Measurements from ENCODE around the gene LCE7A. TPM values are rescaled to one million over a fixed set of nuclear protein-coding genes. Genes with fewer than 3 reads are reported as not detected.

The LCE7A gene
- total and polyA plus RNA-seq, 10 of the 15 experiments (the other 5 are each of a cell fraction or from before 2014, with no cell fraction given), result not detected

DNA sequence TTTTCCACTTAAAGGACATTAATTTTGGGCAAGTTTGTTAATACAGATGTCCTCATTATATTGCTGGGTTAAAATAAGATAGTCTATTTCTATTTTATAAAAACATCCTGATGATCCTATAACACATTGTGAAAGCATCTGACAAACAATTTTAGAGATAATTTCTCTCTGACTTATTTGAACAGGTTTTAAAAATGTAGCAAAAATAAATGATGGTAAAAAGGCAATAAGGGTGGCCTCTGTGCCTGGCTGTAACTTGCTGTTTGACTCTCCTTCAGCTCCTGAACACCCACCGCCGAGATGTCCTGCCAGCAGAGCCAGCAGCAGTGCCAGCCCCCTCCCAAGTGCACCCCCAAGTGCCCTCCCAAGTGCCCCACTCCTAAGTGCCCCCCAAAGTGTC is 32.6 kb upstream of the LCE7A start, which contains the start of gene LCE1A (continued):
- TF ChIP-seq, protein P1, sequence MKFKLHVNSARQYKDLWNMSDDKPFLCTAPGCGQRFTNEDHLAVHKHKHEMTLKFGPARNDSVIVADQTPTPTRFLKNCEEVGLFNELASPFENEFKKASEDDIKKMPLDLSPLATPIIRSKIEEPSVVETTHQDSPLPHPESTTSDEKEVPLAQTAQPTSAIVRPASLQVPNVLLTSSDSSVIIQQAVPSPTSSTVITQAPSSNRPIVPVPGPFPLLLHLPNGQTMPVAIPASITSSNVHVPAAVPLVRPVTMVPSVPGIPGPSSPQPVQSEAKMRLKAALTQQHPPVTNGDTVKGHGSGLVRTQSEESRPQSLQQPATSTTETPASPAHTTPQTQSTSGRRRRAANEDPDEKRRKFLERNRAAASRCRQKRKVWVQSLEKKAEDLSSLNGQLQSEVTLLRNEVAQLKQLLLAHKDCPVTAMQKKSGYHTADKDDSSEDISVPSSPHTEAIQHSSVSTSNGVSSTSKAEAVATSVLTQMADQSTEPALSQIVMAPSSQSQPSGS (IDR thresholded peaks at IDR 0.05; ENCODE audit: low read length), result no peak
- TF ChIP-seq RB1 (IDR thresholded peaks at IDR 0.05; ENCODE audit: borderline replicate concordance) (no peak), ZNF217 (IDR thresholded peaks at IDR 0.05) (no peak), SUPT20H (IDR thresholded peaks at IDR 0.05; ENCODE audit: borderline replicate concordance, control insufficient read depth, low read depth, low read length) (no peak), POLR2A (IDR thresholded peaks at IDR 0.05; ENCODE audit: low read depth, low read length) (no peak)
- TF ChIP-seq, protein P2, sequence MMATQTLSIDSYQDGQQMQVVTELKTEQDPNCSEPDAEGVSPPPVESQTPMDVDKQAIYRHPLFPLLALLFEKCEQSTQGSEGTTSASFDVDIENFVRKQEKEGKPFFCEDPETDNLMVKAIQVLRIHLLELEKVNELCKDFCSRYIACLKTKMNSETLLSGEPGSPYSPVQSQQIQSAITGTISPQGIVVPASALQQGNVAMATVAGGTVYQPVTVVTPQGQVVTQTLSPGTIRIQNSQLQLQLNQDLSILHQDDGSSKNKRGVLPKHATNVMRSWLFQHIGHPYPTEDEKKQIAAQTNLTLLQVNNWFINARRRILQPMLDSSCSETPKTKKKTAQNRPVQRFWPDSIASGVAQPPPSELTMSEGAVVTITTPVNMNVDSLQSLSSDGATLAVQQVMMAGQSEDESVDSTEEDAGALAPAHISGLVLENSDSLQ (IDR thresholded peaks at IDR 0.05), result no peak

DNA sequence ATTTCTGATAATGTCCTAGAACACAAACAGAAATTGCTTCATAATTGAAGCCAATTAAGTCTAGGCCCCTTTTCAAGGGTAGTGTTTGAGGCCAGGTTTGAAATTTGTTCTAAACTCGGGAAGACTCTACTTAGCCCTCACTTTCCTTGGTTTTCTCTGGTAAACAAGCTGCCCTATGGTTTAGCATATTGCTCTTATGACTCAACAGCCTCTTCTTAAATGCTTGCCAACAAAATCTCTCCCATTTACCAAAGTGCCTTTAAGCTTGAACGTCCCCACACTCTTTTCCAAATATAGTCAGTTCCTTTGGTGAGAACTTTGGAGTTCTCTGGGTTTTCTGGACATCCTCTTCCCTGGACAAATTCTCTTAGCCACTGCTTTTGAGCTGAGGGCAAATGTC is 22.9 kb upstream of the LCE7A start:
- ATAC-seq (no peak), DNase-seq (ENCODE audit: low read depth, low spot score) (no peak), FAIRE-seq (no peak)
- ChIA-PET RAD21 (ENCODE audit: unreplicated experiment) (no interaction called here), CTCF (no interaction called here), SMC1A (ENCODE audit: uncharacterized antibody, unreplicated experiment) (no interaction called here), POLR2A (no interaction called here)
- no TSS peak for BruUV-seq (replicated peaks)
- no peaks in the 10 kb centered on the region for H3K27me3 ChIP-seq (replicated peaks in 1 of 2; ENCODE audit: control insufficient read depth in 2 of 2, insufficient read depth in 2 of 2, low read length in 1 of 2)
- H3K4me3 ChIP-seq, result no peak overlapping the region
- H2AFZ ChIP-seq (ENCODE audit: control insufficient read depth, low read depth, low read length), result no peak overlapping the region
- in situ Hi-C loops (cut with MboI), result no loop called here
- intact Hi-C loops (cut with micrococcal nuclease; ENCODE audit: unreplicated experiment), result no loop called here
- H3K9ac ChIP-seq (ENCODE audit: control insufficient read depth, insufficient read depth, low read length), result no peak overlapping the region
- no peaks in the 10 kb centered on the region for H4K20me1 ChIP-seq (ENCODE audit: control insufficient read depth, insufficient read depth)
- no peaks in the 10 kb centered on the region for H3K79me2 ChIP-seq (ENCODE audit: control insufficient read depth, insufficient read depth, low read length)
- no peak overlapping the region for H3K4me2 ChIP-seq (ENCODE audit: control insufficient read depth, insufficient read depth)
- H3K27ac ChIP-seq (ENCODE audit: control insufficient read depth, insufficient read depth), result no peak overlapping the region
- WGBS (ENCODE audit: insufficient coverage, insufficient replicate concordance, low lambda C conversion rate, missing lambda C conversion rate), result 0% methylated on average over 2 of the region's 2 CpGs
- H3K4me1 ChIP-seq (ENCODE audit: control insufficient read depth, insufficient read depth, low read length), result no peaks in the 10 kb centered on the region
- H3K9me3 ChIP-seq (replicated peaks; ENCODE audit: control insufficient read depth, insufficient read depth, low read length), result no peaks in the 10 kb centered on the region
- no peaks in the 10 kb centered on the region for H3K36me3 ChIP-seq (ENCODE audit: control insufficient read depth in 2 of 2, insufficient read depth in 2 of 2, low read length in 1 of 2)
- TF ChIP-seq MEF2A (IDR thresholded peaks at IDR 0.05; ENCODE audit: insufficient read depth, low read depth, low read length) (no peak), LARP7 (IDR thresholded peaks at IDR 0.05) (no peak), BRCA1 (IDR thresholded peaks at IDR 0.05; ENCODE audit: low read depth, low read length) (no peak), GABPA (IDR thresholded peaks at IDR 0.05; ENCODE audit: low read depth) (no peak), CBX3 (IDR thresholded peaks at IDR 0.05; ENCODE audit: borderline replicate concordance, low read depth) (no peak), NR2C1 (IDR thresholded peaks at IDR 0.05) (no peak), TBL1XR1 (IDR thresholded peaks at IDR 0.05; ENCODE audit: low read depth, low read length) (no peak), ZSCAN29 (IDR thresholded peaks at IDR 0.05) (no peak), DPF2 (IDR thresholded peaks at IDR 0.05) (no peak), SIN3A (IDR thresholded peaks at IDR 0.05; ENCODE audit: low read depth, low read length) (no peak), SPI1 (IDR thresholded peaks at IDR 0.05; ENCODE audit: borderline replicate concordance, insufficient read depth, low read depth, low read length) (no peak)
- TF ChIP-seq, protein P3, sequence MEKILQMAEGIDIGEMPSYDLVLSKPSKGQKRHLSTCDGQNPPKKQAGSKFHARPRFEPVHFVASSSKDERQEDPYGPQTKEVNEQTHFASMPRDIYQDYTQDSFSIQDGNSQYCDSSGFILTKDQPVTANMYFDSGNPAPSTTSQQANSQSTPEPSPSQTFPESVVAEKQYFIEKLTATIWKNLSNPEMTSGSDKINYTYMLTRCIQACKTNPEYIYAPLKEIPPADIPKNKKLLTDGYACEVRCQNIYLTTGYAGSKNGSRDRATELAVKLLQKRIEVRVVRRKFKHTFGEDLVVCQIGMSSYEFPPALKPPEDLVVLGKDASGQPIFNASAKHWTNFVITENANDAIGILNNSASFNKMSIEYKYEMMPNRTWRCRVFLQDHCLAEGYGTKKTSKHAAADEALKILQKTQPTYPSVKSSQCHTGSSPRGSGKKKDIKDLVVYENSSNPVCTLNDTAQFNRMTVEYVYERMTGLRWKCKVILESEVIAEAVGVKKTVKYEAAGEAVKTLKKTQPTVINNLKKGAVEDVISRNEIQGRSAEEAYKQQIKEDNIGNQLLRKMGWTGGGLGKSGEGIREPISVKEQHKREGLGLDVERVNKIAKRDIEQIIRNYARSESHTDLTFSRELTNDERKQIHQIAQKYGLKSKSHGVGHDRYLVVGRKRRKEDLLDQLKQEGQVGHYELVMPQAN (conservative IDR thresholded peaks at IDR 0.05), result no peak
- TF ChIP-seq, protein P4, sequence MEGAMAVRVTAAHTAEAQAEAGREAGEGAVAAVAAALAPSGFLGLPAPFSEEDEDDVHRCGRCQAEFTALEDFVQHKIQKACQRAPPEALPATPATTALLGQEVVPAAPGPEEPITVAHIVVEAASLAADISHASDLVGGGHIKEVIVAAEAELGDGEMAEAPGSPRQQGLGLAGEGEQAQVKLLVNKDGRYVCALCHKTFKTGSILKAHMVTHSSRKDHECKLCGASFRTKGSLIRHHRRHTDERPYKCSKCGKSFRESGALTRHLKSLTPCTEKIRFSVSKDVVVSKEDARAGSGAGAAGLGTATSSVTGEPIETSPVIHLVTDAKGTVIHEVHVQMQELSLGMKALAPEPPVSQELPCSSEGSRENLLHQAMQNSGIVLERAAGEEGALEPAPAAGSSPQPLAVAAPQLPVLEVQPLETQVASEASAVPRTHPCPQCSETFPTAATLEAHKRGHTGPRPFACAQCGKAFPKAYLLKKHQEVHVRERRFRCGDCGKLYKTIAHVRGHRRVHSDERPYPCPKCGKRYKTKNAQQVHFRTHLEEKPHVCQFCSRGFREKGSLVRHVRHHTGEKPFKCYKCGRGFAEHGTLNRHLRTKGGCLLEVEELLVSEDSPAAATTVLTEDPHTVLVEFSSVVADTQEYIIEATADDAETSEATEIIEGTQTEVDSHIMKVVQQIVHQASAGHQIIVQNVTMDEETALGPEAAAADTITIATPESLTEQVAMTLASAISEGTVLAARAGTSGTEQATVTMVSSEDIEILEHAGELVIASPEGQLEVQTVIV (IDR thresholded peaks at IDR 0.05; ENCODE audit: borderline replicate concordance, partially characterized antibody), result no peak
